NK-92 (cell line): Measurements from ENCODE around the gene CCNG2.

Source experiments
- DNase-seq: peaks from one replicate; lab custom pipeline; 2025; ENCODE audit not compliant: unreplicated experiment; lab: John Stamatoyannopoulos, UW

CCNG2 gene

DNA sequence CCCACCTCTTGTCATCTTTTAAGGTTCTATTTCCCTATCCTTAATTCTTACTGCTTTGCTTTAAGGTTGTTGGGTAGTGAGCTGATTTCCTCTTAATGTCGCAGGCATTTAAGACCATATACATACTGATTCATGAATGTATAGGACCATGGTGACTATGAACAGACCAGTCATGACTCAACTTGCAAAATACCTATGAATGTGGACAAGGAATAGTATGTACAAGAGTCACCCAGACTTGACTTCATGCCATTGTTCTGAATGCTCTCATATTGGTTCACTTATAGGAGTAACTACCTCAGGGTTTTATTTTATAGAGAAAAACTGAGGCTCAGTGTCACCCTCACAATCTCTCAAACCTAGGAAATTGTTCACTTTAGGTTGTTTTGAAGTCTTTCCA, 44.3 kb downstream of the CCNG2 start:
- no peak for DNase-seq

DNA sequence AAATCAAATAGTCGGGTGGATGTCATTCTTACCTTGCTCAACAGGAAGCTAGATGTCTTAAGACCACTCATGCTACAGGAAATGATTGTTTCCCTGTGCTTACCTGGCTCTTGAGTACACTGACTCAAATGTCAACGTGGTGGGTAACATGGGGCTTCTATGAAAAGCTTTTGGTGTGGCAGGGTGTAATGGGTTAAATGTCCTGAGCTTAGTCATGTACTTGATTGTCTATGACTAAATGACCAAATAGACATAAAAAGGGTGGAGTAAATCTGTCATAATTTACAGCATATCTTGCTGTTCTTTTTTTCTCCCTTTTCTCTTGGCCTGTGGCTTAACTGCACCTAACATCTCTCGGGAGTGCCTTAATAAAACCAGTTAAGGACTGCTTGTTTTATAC, 44.9 kb downstream of the CCNG2 start:
- DNase-seq, result no peak

DNA sequence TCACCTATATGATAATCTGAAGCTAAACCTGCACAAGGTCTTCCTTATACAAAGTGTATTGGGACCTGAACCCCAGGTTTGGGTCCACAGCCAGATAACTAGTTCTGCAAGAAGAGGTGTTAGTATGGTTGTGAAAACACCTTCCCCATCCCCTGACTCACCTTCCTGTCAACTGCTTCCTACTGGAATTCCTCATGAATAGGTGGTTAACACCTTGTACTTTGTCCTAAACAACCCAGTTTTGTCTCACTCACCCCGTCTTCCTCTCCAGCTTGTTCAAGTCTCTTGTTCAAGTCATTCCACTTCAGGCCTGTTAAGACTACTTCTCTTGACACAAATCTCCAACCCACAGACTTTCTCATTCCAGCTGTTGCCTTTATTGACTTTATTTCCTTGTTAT, 45.5 kb downstream of the CCNG2 start:
- DNase-seq, result no peak

DNA sequence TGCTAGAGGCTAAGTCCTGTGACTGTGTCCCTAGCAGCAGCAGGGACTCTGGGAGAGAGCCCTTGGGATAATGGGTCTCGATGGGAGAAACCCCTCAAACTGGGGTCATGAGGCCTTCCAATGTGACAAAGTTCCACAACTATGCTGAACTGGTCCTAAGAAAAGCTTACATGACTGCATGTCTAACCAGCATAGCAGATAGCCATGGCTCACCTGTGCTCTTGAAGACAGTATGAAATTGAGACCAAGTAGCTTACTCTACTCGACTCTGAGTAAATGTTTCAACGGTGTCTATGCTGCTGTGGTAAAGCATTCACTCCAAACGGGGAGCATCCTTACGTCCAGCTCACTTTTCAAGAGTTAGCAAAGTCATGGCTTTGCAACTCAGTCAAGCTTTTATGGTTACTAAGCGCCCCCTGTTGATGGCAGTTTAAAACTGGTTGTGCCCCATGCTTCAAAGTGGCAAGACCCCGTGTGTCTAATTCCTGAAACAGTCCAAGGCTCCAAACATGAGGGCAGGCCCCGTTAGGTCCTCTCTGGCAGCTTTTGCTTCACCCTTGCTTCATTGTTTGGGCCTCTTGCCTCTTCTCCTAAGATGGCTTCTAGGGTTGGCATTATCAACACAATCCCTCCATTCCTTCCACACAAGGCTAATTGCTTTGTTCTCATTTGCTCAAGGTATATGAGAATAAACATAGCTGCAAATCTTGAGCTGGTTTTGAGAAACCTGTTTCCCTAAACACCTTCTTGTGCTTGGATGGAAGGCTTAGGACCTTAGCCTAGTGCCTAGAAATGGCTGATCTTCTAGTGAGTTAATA, 46.6 kb downstream of the CCNG2 start:
- no peak for DNase-seq

DNA sequence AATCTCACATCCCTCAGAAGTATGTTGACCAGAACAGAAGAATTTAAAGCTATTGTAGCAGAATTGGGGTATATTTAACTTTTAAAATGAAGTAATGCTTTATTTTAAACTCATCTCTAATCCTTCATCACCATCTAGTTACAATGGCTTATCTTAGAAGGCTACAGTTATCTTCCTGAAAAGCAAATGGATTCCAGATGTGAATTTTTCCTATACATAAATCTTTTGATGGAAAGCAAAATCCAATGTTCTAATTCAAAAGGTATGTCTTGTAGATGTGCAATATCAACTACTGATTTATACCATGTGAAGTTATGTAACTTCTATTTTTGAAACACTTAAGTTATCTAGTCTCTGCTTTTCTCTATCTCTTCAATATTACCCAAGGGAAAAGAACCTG, 47.6 kb downstream of the CCNG2 start:
- DNase-seq, result no peak

DNA sequence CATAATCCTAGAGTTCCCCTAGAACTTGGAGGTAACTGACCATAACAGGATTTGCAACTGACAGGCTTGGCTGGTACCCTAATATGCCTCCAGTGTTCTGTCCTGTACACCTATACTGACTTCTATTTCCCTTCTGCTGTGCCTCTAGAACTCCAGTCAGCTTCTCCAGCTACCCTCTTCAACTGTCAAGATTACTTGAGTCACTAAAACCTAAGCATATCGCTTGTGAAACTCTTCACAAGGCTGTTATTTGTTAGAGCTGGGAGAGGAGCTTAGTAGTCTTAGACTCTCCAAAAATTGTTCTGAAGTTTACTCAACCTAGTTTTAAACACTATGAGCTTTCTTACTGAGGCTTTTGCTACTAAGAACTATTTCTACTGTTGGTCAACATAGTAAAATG, 52.0 kb downstream of the CCNG2 start:
- DNase-seq, result no peak

DNA sequence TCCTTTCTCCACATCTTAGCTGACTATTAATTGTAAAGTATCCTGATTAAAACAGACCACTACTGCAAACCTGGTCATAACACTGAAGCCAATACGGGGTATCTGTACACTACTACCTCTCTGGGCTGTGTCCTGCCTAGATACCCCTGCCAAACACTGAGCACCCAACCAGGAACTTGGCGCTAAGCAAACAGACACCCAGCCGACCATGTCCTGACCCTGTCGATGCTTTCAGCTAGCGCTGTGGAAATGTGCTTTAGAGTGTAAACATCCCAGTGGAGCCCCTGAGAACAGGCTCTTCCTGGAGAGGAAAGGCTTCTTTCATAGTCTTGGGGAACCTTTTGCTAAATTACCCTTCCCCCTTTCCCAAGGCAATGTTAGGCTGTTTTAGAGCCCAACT, 52.9 kb downstream of the CCNG2 start:
- DNase-seq, result no peak

DNA sequence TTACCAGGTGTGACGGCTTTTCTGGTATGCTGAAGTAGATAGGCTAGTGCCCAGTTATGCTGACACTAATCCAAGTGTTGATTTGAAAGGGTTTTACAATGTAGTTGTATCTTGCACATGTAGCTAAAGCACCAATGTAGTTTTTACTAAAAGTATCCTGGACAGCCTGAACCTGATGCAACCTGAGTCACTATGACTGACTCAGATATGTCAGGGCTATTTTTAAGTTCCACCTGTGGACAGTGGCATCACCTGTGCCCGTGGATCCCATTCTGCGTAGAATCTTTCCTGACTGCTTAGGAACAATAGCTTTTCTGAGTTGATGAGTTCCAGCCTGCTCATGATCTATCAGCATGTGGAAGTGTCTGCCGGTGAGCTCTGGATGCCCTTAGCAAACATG, 58.1 kb downstream of the CCNG2 start:
- no peak for DNase-seq

DNA sequence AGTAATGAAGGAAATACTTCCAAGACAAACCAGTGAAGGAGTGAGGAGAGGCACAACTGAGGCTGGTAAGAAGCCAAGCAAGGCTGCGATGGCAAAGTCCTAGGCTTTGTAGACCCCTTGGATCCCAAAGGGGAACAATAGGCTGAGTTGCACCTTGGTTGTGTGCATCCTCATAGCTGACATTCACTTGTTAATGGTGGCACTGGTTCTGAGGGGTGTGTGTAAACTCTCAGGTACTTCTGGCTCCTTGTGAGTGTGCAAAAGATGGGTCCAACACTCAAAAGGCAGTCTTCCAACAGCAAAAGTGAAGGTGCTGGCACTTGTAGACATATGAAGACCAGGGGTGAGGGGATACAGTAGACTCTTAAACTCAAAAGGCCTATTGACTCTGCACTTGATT, 60.5 kb downstream of the CCNG2 start:
- no peak for DNase-seq

DNA sequence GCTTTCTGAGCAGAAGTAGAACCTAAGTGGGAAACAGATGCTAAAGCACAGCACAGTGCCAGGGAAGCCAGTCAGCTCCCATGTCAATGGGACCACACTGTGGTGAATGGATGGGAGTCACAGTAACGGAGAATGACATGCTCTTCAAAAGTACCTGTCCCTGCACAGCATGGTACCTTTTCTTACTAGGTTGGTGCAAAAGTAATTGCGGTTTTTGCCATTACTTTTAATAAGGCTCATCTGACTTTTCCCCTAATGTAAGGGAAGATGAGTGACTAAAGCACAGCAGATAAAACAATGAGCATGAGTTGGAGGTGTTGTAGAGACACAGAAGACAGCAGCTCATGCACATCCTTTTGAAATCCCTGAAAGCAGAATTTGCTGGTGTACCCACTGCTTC, 62.3 kb downstream of the CCNG2 start:
- no peak for DNase-seq
